Panc1 (cell line): Measurements from ENCODE around the gene KIAA1755. TPM values are rescaled to one million over a fixed set of nuclear protein-coding genes. Genes with fewer than 3 reads are reported as not detected.
A peak's percentile ranks its signal among the peaks of the same experiment; 100 is the strongest.

Experiments
- ATAC-seq: fragments of 200-7000 bp; cut with Tn5 transposase; 2 replicates; pipeline ENCODE4 v1.9.1; 2020; ENCODE audit warnings: mild to moderate bottlenecking, moderate library complexity
- BruUV-seq: library from RNA; stranded (reverse); fragments of 400-500 nt; replicated peaks from 2 replicates; lab custom pipeline; 2021; lab: Mats Ljungman, UMichigan
- CTCF ChIA-PET: fragments of 300-600 bp; sonication (Branson Sonifier 250); formaldehyde crosslinking; loops from one replicate; lab custom pipeline; 2022; ENCODE audit warnings: antibody characterized with exemption; lab: Charles Lee
- POLR2A ChIA-PET: fragments of 300-600 bp; sonication (Branson Sonifier 250); formaldehyde crosslinking; loops from one replicate; lab custom pipeline; 2022; ENCODE audit warnings: antibody characterized with exemption; lab: Charles Lee
- DNase-seq: peaks from one replicate; pipeline ENCODE4 v3.0.0-alpha.2; 2010; ENCODE audit warnings: low read depth, low spot score
- H3K27ac ChIP-seq: 2 replicates; pipeline ENCODE4 v1.5.1; 2011; ENCODE audit warnings: mild to moderate bottlenecking, low read length, inconsistent platforms
- H3K27me3 ChIP-seq: fragments of 200-500 bp; sonication (Bioruptor generic); 2 replicates; pipeline ENCODE4 v1.6.0; 2014; ENCODE audit warnings: low read length, inconsistent platforms; ENCODE audit not compliant: control insufficient read depth, insufficient read depth
- H3K36me3 ChIP-seq: fragments of 200-500 bp; sonication (Bioruptor generic); 2 replicates; pipeline ENCODE4 v1.5.1; 2014; ENCODE audit warnings: inconsistent platforms, mild to moderate bottlenecking, low read length, moderate library complexity; ENCODE audit not compliant: control insufficient read depth, insufficient read depth
- H3K4me1 ChIP-seq: 2 replicates; pipeline ENCODE4 v1.5.1; 2011; ENCODE audit warnings: inconsistent platforms, mild to moderate bottlenecking, low read length, moderate library complexity; ENCODE audit not compliant: control insufficient read depth, insufficient read depth
- H3K4me3 ChIP-seq, 2 experiments: 2 replicates each; pipeline ENCODE4 v1.5.1; 2011 to 2012; ENCODE audit warnings: low read depth in 2 of 2, low read length in 2 of 2, mild to moderate bottlenecking in 2 of 2, inconsistent platforms in 1 of 2, moderate library complexity in 1 of 2
- H3K9me3 ChIP-seq: fragments of 200-500 bp; sonication (Bioruptor generic); 2 replicates; pipeline ENCODE4 v1.5.1; 2014; ENCODE audit warnings: low read depth, mild to moderate bottlenecking, inconsistent platforms, low read length, moderate library complexity; ENCODE audit not compliant: control insufficient read depth, insufficient read depth
- POLR2AphosphoS5 ChIP-seq: IDR thresholded peaks from 2 replicates; pipeline ENCODE4 v1.6.1; 2012; ENCODE audit warnings: mild to moderate bottlenecking, low read depth, low read length, moderate library complexity
- SIN3A ChIP-seq: IDR thresholded peaks from 2 replicates; pipeline ENCODE4 v1.6.1; 2012; ENCODE audit warnings: low read depth, mild to moderate bottlenecking, low read length, moderate library complexity, borderline replicate concordance; ENCODE audit not compliant: insufficient read depth
- TCF7L2 ChIP-seq: IDR thresholded peaks from 2 replicates; pipeline ENCODE4 v1.6.1; 2011; ENCODE audit warnings: mild to moderate bottlenecking, low read depth, low read length, inconsistent platforms
- in situ Hi-C: cut with HindIII; loops from 2 replicates; pipeline ENCODE4 v1.10.0; 2016; ENCODE audit warnings: low sequenced_read_pairs, low pct_unique_long_range_greater_than_20kb
- intact Hi-C: fragments of 100-400 bp; cut with micrococcal nuclease; formaldehyde crosslinking; loops from one replicate; pipeline ENCODE4 v1.10.0; 2022; ENCODE audit not compliant: unreplicated experiment
- total RNA-seq: library from RNA; stranded (reverse); gene quantifications from one replicate; pipeline ENCODE4 v1.2.1, GENCODE V29; 2021; ENCODE audit not compliant: unreplicated experiment
- TF ChIP-seq, protein P1 (sequence below), 2 experiments: IDR thresholded peaks; 2 replicates each; pipeline ENCODE4 v1.6.1; 2011 to 2012; ENCODE audit warnings: low read depth in 2 of 2, control low read depth in 1 of 2, low read length in 1 of 2, mild to moderate bottlenecking in 1 of 2, moderate library complexity in 1 of 2; ENCODE audit not compliant: insufficient read depth in 1 of 2
- TF ChIP-seq, protein P2 (sequence below): fragments of 450-650 bp; IDR thresholded peaks from 2 replicates; pipeline ENCODE4 v1.5.1; 2017; ENCODE audit warnings: mild to moderate bottlenecking

KIAA1755 gene
- total RNA-seq, 1 experiment from 2014 or later, result 0.08 TPM

GRCh38 chr20:38304845-38305447 is 44.4 kb upstream of the KIAA1755 start:
- intact Hi-C loops, result no loop called here
- POLR2A ChIA-PET, result interaction anchor here (0.6 kb wide), 3 partner anchors 14 to 139 kb away, joined by 4 to 10 read pairs (median 9); no protein-coding TSS in a partner anchor
- peak; percentile 7 for DNase-seq
- TF ChIP-seq, protein P1, sequence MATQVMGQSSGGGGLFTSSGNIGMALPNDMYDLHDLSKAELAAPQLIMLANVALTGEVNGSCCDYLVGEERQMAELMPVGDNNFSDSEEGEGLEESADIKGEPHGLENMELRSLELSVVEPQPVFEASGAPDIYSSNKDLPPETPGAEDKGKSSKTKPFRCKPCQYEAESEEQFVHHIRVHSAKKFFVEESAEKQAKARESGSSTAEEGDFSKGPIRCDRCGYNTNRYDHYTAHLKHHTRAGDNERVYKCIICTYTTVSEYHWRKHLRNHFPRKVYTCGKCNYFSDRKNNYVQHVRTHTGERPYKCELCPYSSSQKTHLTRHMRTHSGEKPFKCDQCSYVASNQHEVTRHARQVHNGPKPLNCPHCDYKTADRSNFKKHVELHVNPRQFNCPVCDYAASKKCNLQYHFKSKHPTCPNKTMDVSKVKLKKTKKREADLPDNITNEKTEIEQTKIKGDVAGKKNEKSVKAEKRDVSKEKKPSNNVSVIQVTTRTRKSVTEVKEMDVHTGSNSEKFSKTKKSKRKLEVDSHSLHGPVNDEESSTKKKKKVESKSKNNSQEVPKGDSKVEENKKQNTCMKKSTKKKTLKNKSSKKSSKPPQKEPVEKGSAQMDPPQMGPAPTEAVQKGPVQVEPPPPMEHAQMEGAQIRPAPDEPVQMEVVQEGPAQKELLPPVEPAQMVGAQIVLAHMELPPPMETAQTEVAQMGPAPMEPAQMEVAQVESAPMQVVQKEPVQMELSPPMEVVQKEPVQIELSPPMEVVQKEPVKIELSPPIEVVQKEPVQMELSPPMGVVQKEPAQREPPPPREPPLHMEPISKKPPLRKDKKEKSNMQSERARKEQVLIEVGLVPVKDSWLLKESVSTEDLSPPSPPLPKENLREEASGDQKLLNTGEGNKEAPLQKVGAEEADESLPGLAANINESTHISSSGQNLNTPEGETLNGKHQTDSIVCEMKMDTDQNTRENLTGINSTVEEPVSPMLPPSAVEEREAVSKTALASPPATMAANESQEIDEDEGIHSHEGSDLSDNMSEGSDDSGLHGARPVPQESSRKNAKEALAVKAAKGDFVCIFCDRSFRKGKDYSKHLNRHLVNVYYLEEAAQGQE (IDR thresholded peaks at IDR 0.05; ENCODE audit: insufficient read depth in 1 of 2, low read depth in 2 of 2, low read length in 1 of 2), result no peak
- TF ChIP-seq, protein P2, sequence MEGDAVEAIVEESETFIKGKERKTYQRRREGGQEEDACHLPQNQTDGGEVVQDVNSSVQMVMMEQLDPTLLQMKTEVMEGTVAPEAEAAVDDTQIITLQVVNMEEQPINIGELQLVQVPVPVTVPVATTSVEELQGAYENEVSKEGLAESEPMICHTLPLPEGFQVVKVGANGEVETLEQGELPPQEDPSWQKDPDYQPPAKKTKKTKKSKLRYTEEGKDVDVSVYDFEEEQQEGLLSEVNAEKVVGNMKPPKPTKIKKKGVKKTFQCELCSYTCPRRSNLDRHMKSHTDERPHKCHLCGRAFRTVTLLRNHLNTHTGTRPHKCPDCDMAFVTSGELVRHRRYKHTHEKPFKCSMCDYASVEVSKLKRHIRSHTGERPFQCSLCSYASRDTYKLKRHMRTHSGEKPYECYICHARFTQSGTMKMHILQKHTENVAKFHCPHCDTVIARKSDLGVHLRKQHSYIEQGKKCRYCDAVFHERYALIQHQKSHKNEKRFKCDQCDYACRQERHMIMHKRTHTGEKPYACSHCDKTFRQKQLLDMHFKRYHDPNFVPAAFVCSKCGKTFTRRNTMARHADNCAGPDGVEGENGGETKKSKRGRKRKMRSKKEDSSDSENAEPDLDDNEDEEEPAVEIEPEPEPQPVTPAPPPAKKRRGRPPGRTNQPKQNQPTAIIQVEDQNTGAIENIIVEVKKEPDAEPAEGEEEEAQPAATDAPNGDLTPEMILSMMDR, result peak; percentile 79
- no peak overlapping the region for H3K4me3 ChIP-seq
- peak; percentile 83 for ATAC-seq
- CTCF ChIA-PET, result interaction anchor here (0.6 to 1.6 kb wide), 4 partner anchors 83 to 1613 kb away, joined by 3 to 10 read pairs (median 9); no protein-coding TSS in a partner anchor
- in situ Hi-C loops, result no loop called here
- no peaks in the 10 kb centered on the region for H3K27me3 ChIP-seq
- no peaks in the 10 kb centered on the region for H3K9me3 ChIP-seq
- H3K36me3 ChIP-seq, result no peaks in the 10 kb centered on the region
- H3K4me1 ChIP-seq, result no peaks in the 10 kb centered on the region
- no peak overlapping the region for H3K27ac ChIP-seq
- no TSS peak for BruUV-seq

DNA sequence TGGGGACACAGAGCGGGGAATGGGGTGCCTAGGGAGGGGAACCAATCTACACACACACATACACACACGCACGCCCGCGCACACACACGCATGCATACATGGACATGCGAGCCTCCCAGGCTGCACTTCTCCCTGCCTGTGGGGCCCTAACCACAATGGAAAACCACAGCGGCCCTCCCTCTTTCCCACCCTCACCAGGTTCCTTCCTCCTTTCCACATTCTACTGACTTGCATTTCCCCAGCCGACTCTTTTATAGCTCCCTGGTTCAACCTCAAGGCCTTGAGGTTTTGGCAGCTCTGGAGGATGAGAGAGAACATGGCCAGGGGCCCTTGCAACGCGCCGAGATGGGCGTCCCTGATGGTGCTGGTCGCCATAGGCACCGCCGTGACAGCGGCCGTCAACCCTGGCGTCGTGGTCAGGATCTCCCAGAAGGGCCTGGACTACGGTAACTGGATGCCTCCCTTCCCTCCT is 43.4 kb upstream of the KIAA1755 start, which contains the start of gene BPI:
Gene BPI, plus strand, starts transcription at position 249 of the 472 bp plus-strand sequence. Its CDS starts 68 bp downstream, at position 317.
- intact Hi-C loops (no loop called here), in situ Hi-C loops (no loop called here)
- no peaks in the 10 kb centered on the region for H3K36me3 ChIP-seq
- no peak within 1 kb of the TSS for H3K4me3 ChIP-seq
- H3K4me1 ChIP-seq, result no peaks in the 10 kb centered on the region
- ATAC-seq, result no peak
- H3K27me3 ChIP-seq, result no peaks in the 10 kb centered on the region
- CTCF ChIA-PET, result no interaction called here
- H3K9me3 ChIP-seq, result no peaks in the 10 kb centered on the region
- TF ChIP-seq SIN3A (no peak), POLR2AphosphoS5 (no peak), TCF7L2 (no peak)
- TF ChIP-seq, protein P1 (IDR thresholded peaks at IDR 0.05; ENCODE audit: insufficient read depth in 1 of 2, low read depth in 2 of 2, low read length in 1 of 2), result no peak
- TF ChIP-seq, protein P2, result no peak
- DNase-seq, result no peak
- no TSS peak for BruUV-seq
- no peak within 1 kb of the TSS for H3K27ac ChIP-seq
- POLR2A ChIA-PET, result no interaction called here
